Skin epidermis (tissue), 12 donors: ENCODE results near the gene POLE4.

ENCODE experiments used
- H3K27ac ChIP-seq, 21 experiments: fragments of 200-600 bp; sonication (generic) in 11 of 21; one replicate each; pipeline ENCODE4 v1.5.0; 2020; ENCODE audit warnings: mild to moderate bottlenecking in 3 of 21, inconsistent platforms in 2 of 21, moderate library complexity in 2 of 21
- H3K4me3 ChIP-seq, 7 experiments: fragments of 200-600 bp; sonication (generic) in 2 of 7; one replicate each; pipeline ENCODE4 v1.5.0; 2020; ENCODE audit warnings: inconsistent platforms in 2 of 7, mild to moderate bottlenecking in 2 of 7, moderate library complexity in 1 of 7

POLE4 gene

GRCh38 chr2:74984947-74985637 is 26.6 kb downstream of the POLE4 start:
- no peak overlapping the region for H3K27ac ChIP-seq
- H3K4me3 ChIP-seq = no peak overlapping the region

GRCh38 chr2:74985978-74986609 is 27.7 kb downstream of the POLE4 start:
- Histone ChIP-seq H3K4me3 (no peak overlapping the region), H3K27ac (no peak overlapping the region)

GRCh38 chr2:74991977-74992376 is 33.5 kb downstream of the POLE4 start:
- Histone ChIP-seq H3K27ac (peak overlapping the region in 2 of 21 experiments; percentile 40 to 47), H3K4me3 (no peak overlapping the region)

GRCh38 chr2:74999468-74999867 is 41.0 kb downstream of the POLE4 start:
- H3K27ac ChIP-seq = no peak overlapping the region

GRCh38 chr2:75002007-75002406 is 43.6 kb downstream of the POLE4 start:
- H3K4me3 ChIP-seq = no peak overlapping the region
- H3K27ac ChIP-seq = no peak overlapping the region

More at GRCh38 chr2:74999468-74999867, 41.0 kb downstream of the POLE4 start:
- no peak overlapping the region for H3K4me3 ChIP-seq

GRCh38 chr2:75003276-75003675 is 44.8 kb downstream of the POLE4 start:
- H3K4me3 ChIP-seq = no peak overlapping the region
- no peak overlapping the region for H3K27ac ChIP-seq

GRCh38 chr2:75003773-75004172 is 45.3 kb downstream of the POLE4 start:
- H3K27ac ChIP-seq = no peak overlapping the region

GRCh38 chr2:75006041-75006440 is 47.6 kb downstream of the POLE4 start:
- Histone ChIP-seq H3K27ac (no peak overlapping the region), H3K4me3 (no peak overlapping the region)

More at GRCh38 chr2:75003773-75004172, 45.3 kb downstream of the POLE4 start:
- no peak overlapping the region for H3K4me3 ChIP-seq

GRCh38 chr2:75007061-75007460 is 48.6 kb downstream of the POLE4 start:
- Histone ChIP-seq H3K27ac (no peak overlapping the region), H3K4me3 (no peak overlapping the region)

- Histone ChIP-seq H3K27ac (no peak overlapping the region), H3K4me3 (no peak overlapping the region)
Observed at GRCh38 chr2:75007819-75008218, 49.4 kb downstream of the POLE4 start.

- no peak overlapping the region for H3K27ac ChIP-seq
- no peak overlapping the region for H3K4me3 ChIP-seq
Observed at GRCh38 chr2:75010571-75010970, 52.1 kb downstream of the POLE4 start.

GRCh38 chr2:75012080-75012479 is 53.6 kb downstream of the POLE4 start:
- H3K27ac ChIP-seq = no peak overlapping the region
- no peak overlapping the region for H3K4me3 ChIP-seq

- no peak overlapping the region for H3K27ac ChIP-seq
Observed at GRCh38 chr2:75018162-75018561, 59.7 kb downstream of the POLE4 start.

More at GRCh38 chr2:75018162-75018561, 59.7 kb downstream of the POLE4 start:
- no peak overlapping the region for H3K4me3 ChIP-seq
